Neuronal stem cell (in vitro differentiated cells): ENCODE data around the gene GRIP2.

Experiments used
- DNase-seq: peaks from one replicate; pipeline ENCODE4 v3.0.0-alpha.2; 2013; ENCODE audit warnings: low spot score
- H2AFZ ChIP-seq: one replicate; pipeline ENCODE4 v1.6.1; 2013; ENCODE audit warnings: mild to moderate bottlenecking, low read length, inconsistent platforms
- H2AK5ac ChIP-seq: 2 replicates; pipeline ENCODE4 v1.6.1; 2013; ENCODE audit warnings: low read depth, mild to moderate bottlenecking, inconsistent platforms, low read length, moderate library complexity, mixed read lengths
- H2BK120ac ChIP-seq: 2 replicates; pipeline ENCODE4 v1.6.1; 2013; ENCODE audit warnings: low read depth, mild to moderate bottlenecking, inconsistent platforms, low read length, moderate library complexity, mixed read lengths
- H2BK12ac ChIP-seq: one replicate; pipeline ENCODE4 v1.6.1; 2013; ENCODE audit warnings: low read length, inconsistent platforms
- H2BK15ac ChIP-seq: 2 replicates; pipeline ENCODE4 v1.6.1; 2013; ENCODE audit warnings: mild to moderate bottlenecking, low read length, inconsistent platforms, mixed read lengths
- H2BK5ac ChIP-seq: one replicate; pipeline ENCODE4 v1.6.1; 2013; ENCODE audit warnings: inconsistent platforms, mild to moderate bottlenecking, low read length, moderate library complexity
- H3K14ac ChIP-seq: one replicate; pipeline ENCODE4 v1.6.1; 2013; ENCODE audit warnings: low read length, inconsistent platforms
- H3K18ac ChIP-seq: 2 replicates; pipeline ENCODE4 v1.6.1; 2013; ENCODE audit warnings: low read length, inconsistent platforms
- H3K23ac ChIP-seq: 2 replicates; pipeline ENCODE4 v1.6.1; 2013; ENCODE audit warnings: low read depth, mild to moderate bottlenecking, mixed read lengths, low read length, inconsistent platforms; ENCODE audit not compliant: poor library complexity
- H3K27ac ChIP-seq: replicated peaks from 3 replicates; pipeline ENCODE4 v1.5.1; 2013; ENCODE audit warnings: low read length, inconsistent platforms
- H3K27me3 ChIP-seq, 3 experiments: 2 replicates each; pipeline ENCODE4 v1.6.1; 2013; ENCODE audit warnings: low read length in 3 of 3, mild to moderate bottlenecking in 2 of 3, inconsistent platforms in 1 of 3, low read depth in 1 of 3, mixed read lengths in 1 of 3, moderate library complexity in 1 of 3; ENCODE audit not compliant: control insufficient read depth in 3 of 3, insufficient read depth in 3 of 3
- H3K36me3 ChIP-seq, 2 donors: replicated peaks in 1 of 2; 2 replicates each; pipeline ENCODE4 v1.6.1; 2013; ENCODE audit warnings: low read length in 2 of 2; ENCODE audit not compliant: control insufficient read depth in 2 of 2, insufficient read depth in 2 of 2
- H3K4ac ChIP-seq: 2 replicates; pipeline ENCODE4 v1.6.1; 2013; ENCODE audit warnings: inconsistent platforms, mild to moderate bottlenecking, low read length, moderate library complexity
- H3K4me1 ChIP-seq, 2 donors: 1 replicate in 1 of 2; 2 replicates in 1 of 2; pipeline ENCODE4 v1.6.1; 2013; ENCODE audit warnings: low read length in 2 of 2, low read depth in 1 of 2; ENCODE audit not compliant: control insufficient read depth in 2 of 2, insufficient read depth in 1 of 2
- H3K4me2 ChIP-seq: one replicate; pipeline ENCODE4 v1.6.1; 2013; ENCODE audit warnings: mild to moderate bottlenecking, low read length, inconsistent platforms; ENCODE audit not compliant: insufficient read depth, poor library complexity, severe bottlenecking
- H3K4me3 ChIP-seq, 2 donors: 2 replicates each; pipeline ENCODE4 v1.5.1; 2013; ENCODE audit warnings: low read length in 2 of 2, mild to moderate bottlenecking in 2 of 2, inconsistent platforms in 1 of 2, moderate library complexity in 1 of 2
- H3K79me1 ChIP-seq: one replicate; pipeline ENCODE4 v1.6.1; 2013; ENCODE audit warnings: low read depth, mild to moderate bottlenecking, inconsistent platforms, low read length, moderate library complexity
- H3K9ac ChIP-seq: one replicate; pipeline ENCODE4 v1.6.1; 2013; ENCODE audit warnings: mild to moderate bottlenecking, low read depth, low read length, inconsistent platforms; ENCODE audit not compliant: poor library complexity
- H3K9me3 ChIP-seq, 2 donors: replicated peaks in 1 of 2; 2 replicates each; pipeline versions ENCODE3 to v1.6.1; 2013; ENCODE audit warnings: low read length in 2 of 2, mild to moderate bottlenecking in 2 of 2, inconsistent platforms in 1 of 2, low read depth in 1 of 2, mixed read lengths in 1 of 2, moderate library complexity in 1 of 2; ENCODE audit not compliant: control insufficient read depth in 2 of 2, insufficient read depth in 1 of 2
- H4K8ac ChIP-seq: one replicate; pipeline ENCODE4 v1.6.1; 2013; ENCODE audit warnings: low read depth, mild to moderate bottlenecking, inconsistent platforms, low read length, moderate library complexity
- H4K91ac ChIP-seq: one replicate; pipeline ENCODE4 v1.6.1; 2013; ENCODE audit warnings: low read length, low read depth, mild to moderate bottlenecking, inconsistent platforms; ENCODE audit not compliant: poor library complexity
- WGBS, 2 donors: extraction: QIAGEN DNeasy Blood & Tissue Kit; methylation state at CpG; one replicate each; pipeline ENCODE4 v1.1.7; 2013; ENCODE audit warnings: missing lambda C conversion rate in 2 of 2, mixed read lengths in 1 of 2; ENCODE audit not compliant: insufficient read length in 2 of 2, insufficient replicate concordance in 1 of 2; ENCODE audit errors: extremely low coverage in 2 of 2; 5-methylcytosine and 5-hydroxymethylcytosine counted together

Gene GRIP2

DNA sequence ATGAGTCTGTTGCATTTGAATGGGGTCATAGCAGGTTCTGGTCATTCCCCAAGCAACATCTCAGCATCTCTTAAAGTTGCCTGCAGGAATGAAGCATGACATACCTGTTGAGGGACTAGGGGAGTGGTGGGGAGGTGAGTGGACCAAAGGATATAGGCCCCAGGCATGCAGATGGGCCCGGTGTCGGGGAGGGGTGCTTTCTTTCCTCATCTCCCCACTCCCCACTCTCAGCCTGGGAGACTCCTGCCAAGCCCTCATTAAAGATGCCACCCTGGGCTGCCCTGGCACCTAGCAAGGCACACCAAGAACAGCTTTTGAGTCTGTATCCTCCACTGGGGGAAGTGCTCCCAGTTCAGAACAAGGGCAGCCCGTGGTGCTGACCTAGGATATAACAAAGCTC, 54.2 kb downstream of the GRIP2 start:
- no peak overlapping the region for H3K18ac ChIP-seq
- H4K91ac ChIP-seq, result no peak overlapping the region
- H3K4me3 ChIP-seq, result peak overlapping the region in 1 of 2 donors; percentile 12
- no peaks in the 10 kb centered on the region for H3K9me3 ChIP-seq
- no peak overlapping the region for H3K23ac ChIP-seq
- no peak overlapping the region for H3K14ac ChIP-seq
- H2BK15ac ChIP-seq, result no peak overlapping the region
- no peak overlapping the region for H3K27ac ChIP-seq
- H3K4ac ChIP-seq, result no peak overlapping the region
- no peaks in the 10 kb centered on the region for H3K79me1 ChIP-seq
- peaks cover 2 to 37% of the 10 kb centered on the region in 2 donors for H3K36me3 ChIP-seq
- no peaks in the 10 kb centered on the region for H3K27me3 ChIP-seq
- H4K8ac ChIP-seq, result no peak overlapping the region
- DNase-seq, result no peak
- WGBS, 2 donors, result no CpG with 5 or more reads among the region's 3 CpGs
- peaks cover 3 to 4% of the 10 kb centered on the region in 2 donors for H3K4me1 ChIP-seq
- H3K9ac ChIP-seq, result no peak overlapping the region
- H2AFZ ChIP-seq, result no peak overlapping the region
- H2BK5ac ChIP-seq, result peak overlapping the region; percentile 61
- no peak overlapping the region for H2BK120ac ChIP-seq
- no peak overlapping the region for H2BK12ac ChIP-seq
- no peak overlapping the region for H3K4me2 ChIP-seq
- H2AK5ac ChIP-seq, result no peak overlapping the region

DNA sequence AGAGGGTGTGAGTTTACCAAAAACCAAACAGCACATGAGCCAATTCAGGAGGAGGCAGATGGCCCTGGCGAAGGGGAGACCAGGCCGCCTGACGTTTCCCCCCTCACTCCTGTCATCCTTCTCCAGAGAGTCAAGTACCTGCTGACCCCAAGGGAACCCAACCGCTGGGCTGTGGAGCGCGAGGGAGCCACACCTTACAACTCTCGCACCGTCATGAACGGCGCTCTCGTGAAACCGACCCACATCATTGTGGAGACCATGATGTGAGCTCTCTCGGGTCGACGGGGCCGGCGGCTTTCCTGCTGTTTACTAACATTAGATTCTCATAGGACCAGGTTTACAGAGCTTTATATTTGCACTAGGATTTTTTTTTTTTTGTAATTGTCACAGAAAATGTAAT, 55.4 kb downstream of the GRIP2 start:
- Histone ChIP-seq H3K9ac (no peak overlapping the region), H3K27me3 (no peaks in the 10 kb centered on the region), H2BK15ac (no peak overlapping the region), H3K79me1 (no peaks in the 10 kb centered on the region), H3K14ac (no peak overlapping the region), H3K27ac (no peak overlapping the region), H2BK12ac (no peak overlapping the region), H3K9me3 (no peaks in the 10 kb centered on the region), H3K4me2 (no peak overlapping the region), H3K4ac (no peak overlapping the region), H2BK120ac (no peak overlapping the region), H3K36me3 (peaks cover 5 to 46% of the 10 kb centered on the region in 2 donors), H3K23ac (no peak overlapping the region), H3K4me1 (peaks cover 3 to 4% of the 10 kb centered on the region in 2 donors), H4K8ac (no peak overlapping the region), H2AFZ (no peak overlapping the region), H4K91ac (no peak overlapping the region), H2BK5ac (no peak overlapping the region), H2AK5ac (no peak overlapping the region), H3K4me3 (peak overlapping the region in 1 of 2 donors; percentile 33), H3K18ac (peak overlapping the region; percentile 19)
- no peak for DNase-seq
- WGBS, 2 donors, result no CpG with 5 or more reads among the region's 17 CpGs

DNA sequence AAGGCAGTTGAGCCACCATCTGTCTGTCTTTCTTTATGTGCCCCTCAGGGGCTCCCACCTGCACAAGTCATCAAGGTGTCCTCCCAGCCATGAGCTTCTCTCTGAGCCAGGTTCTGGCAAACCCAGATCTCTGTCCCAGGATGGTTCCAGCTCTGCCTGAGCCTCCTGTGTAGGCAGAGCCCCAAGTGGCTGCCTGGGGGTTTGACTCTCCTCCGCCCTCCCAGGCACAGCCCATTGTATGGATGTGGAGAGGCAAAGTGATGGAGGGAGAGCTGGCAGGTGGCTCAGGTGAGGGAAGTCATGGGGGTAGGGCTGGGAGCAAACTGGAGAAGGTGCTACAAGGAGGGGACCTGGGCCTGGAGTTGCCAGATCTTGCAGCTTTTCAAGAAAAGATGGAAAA, 56.9 kb downstream of the GRIP2 start:
- no peak overlapping the region for H3K14ac ChIP-seq
- H3K23ac ChIP-seq, result no peak overlapping the region
- WGBS, 2 donors, result no CpG with 5 or more reads among the region's 1 CpG

DNA sequence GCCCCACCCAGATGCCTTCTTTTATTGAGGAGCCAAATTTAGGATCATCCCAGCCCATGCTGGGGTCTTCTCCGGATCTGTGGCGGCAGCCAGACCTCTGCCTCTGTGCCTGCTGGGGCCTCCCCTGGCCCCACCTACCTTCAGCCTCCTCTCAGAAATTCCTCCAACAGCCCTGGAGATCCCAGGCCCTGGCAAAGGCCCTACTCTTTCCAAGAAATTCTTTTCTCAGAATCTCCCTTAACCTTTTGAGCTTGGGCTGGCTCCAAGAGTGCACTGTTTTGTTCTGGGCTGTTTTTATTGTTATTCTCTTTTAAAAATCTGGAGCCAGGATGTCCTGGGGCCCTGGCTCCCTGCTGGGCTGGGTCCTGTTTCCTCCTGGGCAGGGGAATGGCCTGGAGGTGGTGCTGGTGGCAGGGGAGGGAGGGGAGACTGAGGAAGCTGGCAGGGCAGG, 57.8 kb downstream of the GRIP2 start:
- H3K23ac ChIP-seq, result no peak overlapping the region
- H3K4me1 ChIP-seq, result peaks cover 0 to 4% of the 10 kb centered on the region in 2 donors
- H3K9me3 ChIP-seq, result no peaks in the 10 kb centered on the region
- H3K4me3 ChIP-seq, result no peak overlapping the region
- no peak overlapping the region for H3K4me2 ChIP-seq
- H2AK5ac ChIP-seq, result no peak overlapping the region
- no peak overlapping the region for H2BK5ac ChIP-seq
- H4K8ac ChIP-seq, result no peak overlapping the region
- H3K4ac ChIP-seq, result no peak overlapping the region
- H3K79me1 ChIP-seq, result no peaks in the 10 kb centered on the region
- no peak overlapping the region for H2AFZ ChIP-seq
- peaks cover 12 to 50% of the 10 kb centered on the region in 2 donors for H3K36me3 ChIP-seq
- no peak overlapping the region for H3K18ac ChIP-seq
- no peak overlapping the region for H3K14ac ChIP-seq
- H2BK120ac ChIP-seq, result no peak overlapping the region
- H3K27ac ChIP-seq, result no peak overlapping the region
- no CpG with 5 or more reads among the region's 2 CpGs for WGBS, 2 donors
- H4K91ac ChIP-seq, result no peak overlapping the region
- H3K9ac ChIP-seq, result no peak overlapping the region
- H2BK12ac ChIP-seq, result no peak overlapping the region
- H3K27me3 ChIP-seq, result no peaks in the 10 kb centered on the region
- H2BK15ac ChIP-seq, result no peak overlapping the region
- no peak for DNase-seq

More for the DNA sequence above, 56.9 kb downstream of the GRIP2 start:
- no peak overlapping the region for H3K4me2 ChIP-seq
- H2BK120ac ChIP-seq, result no peak overlapping the region
- H3K9me3 ChIP-seq, result no peaks in the 10 kb centered on the region
- H3K4me1 ChIP-seq, result peaks cover 0 to 4% of the 10 kb centered on the region in 2 donors
- no peak overlapping the region for H2BK15ac ChIP-seq
- H3K4ac ChIP-seq, result no peak overlapping the region
- no peak overlapping the region for H3K9ac ChIP-seq
- peaks cover 10 to 53% of the 10 kb centered on the region in 2 donors for H3K36me3 ChIP-seq
- no peak overlapping the region for H2BK12ac ChIP-seq
- H2BK5ac ChIP-seq, result no peak overlapping the region
- H4K91ac ChIP-seq, result no peak overlapping the region
- no peak overlapping the region for H3K4me3 ChIP-seq
- H3K79me1 ChIP-seq, result no peaks in the 10 kb centered on the region
- no peak overlapping the region for H2AK5ac ChIP-seq
- H3K27me3 ChIP-seq, result no peaks in the 10 kb centered on the region
- no peak overlapping the region for H4K8ac ChIP-seq
- H3K27ac ChIP-seq, result no peak overlapping the region
- no peak overlapping the region for H3K18ac ChIP-seq
- H2AFZ ChIP-seq, result no peak overlapping the region
- no peak for DNase-seq
